Transverse colon (tissue), 4 donors: ENCODE data around the gene DEPP1.

Experiments
- CTCF ChIP-seq, 5 experiments: fragments of 200-600 bp in 3 of 5; fragments of 450-650 bp in 2 of 5; sonication (generic) in 3 of 5; IDR thresholded peaks; 1 replicate in 2 of 5; 2 replicates in 3 of 5; pipeline ENCODE4 v1.5.1; 2016 to 2017; ENCODE audit warnings: antibody characterized with exemption in 5 of 5, inconsistent platforms in 3 of 5, mild to moderate bottlenecking in 2 of 5, moderate library complexity in 1 of 5
- EP300 ChIP-seq: sonication (generic); formaldehyde crosslinking; IDR thresholded peaks from one replicate; pipeline ENCODE4 v1.6.1; 2017; ENCODE audit warnings: antibody characterized with exemption, low read depth
- POLR2A ChIP-seq: fragments of 450-650 bp; IDR thresholded peaks from one replicate; pipeline ENCODE4 v1.6.1; 2016; ENCODE audit warnings: antibody characterized with exemption, mild to moderate bottlenecking, moderate library complexity
- POLR2AphosphoS5 ChIP-seq, 3 donors: sonication (generic); formaldehyde crosslinking; IDR thresholded peaks; one replicate each; pipeline ENCODE4 v1.6.1; 2016; ENCODE audit warnings: antibody characterized with exemption in 3 of 3

GRCh38 chr10:44997105-44997748 lies 18.6 kb upstream of the DEPP1 start:
- TF ChIP-seq POLR2AphosphoS5 (IDR thresholded peaks at IDR 0.05) (no peak), CTCF (IDR thresholded peaks at IDR 0.05) (no peak), POLR2A (no peak), EP300 (no peak)
